HG02571 (cell line): Measurements from ENCODE around the gene MAP1A.
"Not testable (repeated sequence)": the region's sequence is repeated elsewhere in the genome, so short reads cannot be mapped to it uniquely, and the experiment has no call there.

Source experiments
- ATAC-seq: cut with Tn5 transposase; IDR thresholded peaks from one replicate; pipeline ENCODE4 v1.9.1; 2021; ENCODE audit warnings: mild to moderate bottlenecking, moderate library complexity; ENCODE audit not compliant: unreplicated experiment

Gene MAP1A

GRCh38 chr15:43528542-43529007, 11.2 kb downstream of the MAP1A start:
- no peak for ATAC-seq

- ATAC-seq = no peak
These were observed 11.7 kb downstream of the MAP1A start for GRCh38 chr15:43529141-43529540.

- ATAC-seq = no peak
These were observed 12.4 kb downstream of the MAP1A start for GRCh38 chr15:43529587-43530345.

- ATAC-seq = no peak
These were observed 13.7 kb downstream of the MAP1A start for GRCh38 chr15:43531018-43531670.

- ATAC-seq = not testable (repeated sequence)
These were observed 15.4 kb downstream of the MAP1A start for GRCh38 chr15:43532826-43533225.

- no peak for ATAC-seq
These were observed 17.5 kb downstream of the MAP1A start for GRCh38 chr15:43534897-43535296.

- ATAC-seq = no peak
These were observed 20.7 kb downstream of the MAP1A start for GRCh38 chr15:43538091-43538490.

- no peak for ATAC-seq
These were observed 24.4 kb downstream of the MAP1A start for GRCh38 chr15:43541785-43542184.

- no peak for ATAC-seq
These were observed 26.9 kb downstream of the MAP1A start for GRCh38 chr15:43544266-43544665.

- ATAC-seq = no peak
These were observed 28.0 kb downstream of the MAP1A start for GRCh38 chr15:43545426-43545825.

GRCh38 chr15:43547539-43547938, 30.1 kb downstream of the MAP1A start:
- ATAC-seq = no peak

GRCh38 chr15:43550527-43551363, 33.3 kb downstream of the MAP1A start:
- ATAC-seq = no peak

- ATAC-seq = no peak
These were observed 34.8 kb downstream of the MAP1A start for GRCh38 chr15:43552256-43552655.

GRCh38 chr15:43552986-43553385, 35.6 kb downstream of the MAP1A start:
- ATAC-seq = no peak

- ATAC-seq = not testable (repeated sequence)
These were observed 45.3 kb downstream of the MAP1A start for GRCh38 chr15:43562753-43563152.

GRCh38 chr15:43563793-43564192, 46.4 kb downstream of the MAP1A start:
- ATAC-seq = not testable (repeated sequence)

- not testable (repeated sequence) for ATAC-seq
These were observed 49.2 kb downstream of the MAP1A start for GRCh38 chr15:43566615-43567014.

GRCh38 chr15:43574607-43575006, 57.2 kb downstream of the MAP1A start:
- ATAC-seq = not testable (repeated sequence)
